ENCODE results near the gene CHRNG.

GRCh38 chr2:232495292-232495691, 44.2 kb upstream of the CHRNG start:
- TF ChIP-seq CTCF (IDR thresholded peaks at IDR 0.05; ENCODE audit: extremely low read depth in 1 of 2, insufficient read depth in 1 of 2, low read depth in 1 of 2, low read length in 2 of 2) (no peak), POLR2A (IDR thresholded peaks at IDR 0.05; ENCODE audit: low read depth, low read length) (no peak), MYC (IDR thresholded peaks at IDR 0.05; ENCODE audit: low read depth, low read length) (no peak), JUN (IDR thresholded peaks at IDR 0.05; ENCODE audit: borderline replicate concordance, insufficient read depth, insufficient read length, low read depth) (no peak)

Data from endothelial cell of umbilical vein (primary cell).